SK-N-SH (cell line): ENCODE measurements around the gene TGFBRAP1.

Experiments
- CTCF ChIP-seq: fragments of 200-600 bp; sonication (generic); IDR thresholded peaks from 2 replicates; pipeline ENCODE4 v1.6.1; 2017; ENCODE audit warnings: antibody characterized with exemption, mild to moderate bottlenecking, moderate library complexity
- EP300 ChIP-seq, 2 experiments: IDR thresholded peaks; 2 replicates each; pipeline versions ENCODE4 v1.4.0 to v1.6.1; 2012; ENCODE audit warnings: borderline replicate concordance in 1 of 2, low read depth in 1 of 2, low read length in 1 of 2
- FOXM1 ChIP-seq: IDR thresholded peaks from 2 replicates; pipeline ENCODE4 v1.4.0; 2012; ENCODE audit warnings: low read depth, mild to moderate bottlenecking
- GATA2 ChIP-seq: sonication (generic); formaldehyde crosslinking; IDR thresholded peaks from 2 replicates; pipeline ENCODE4 v1.5.0; 2020; ENCODE audit warnings: mild to moderate bottlenecking, missing genetic modification reagents
- IRF3 ChIP-seq: fragments of 150-350 bp; IDR thresholded peaks from 2 replicates; pipeline ENCODE4 v1.6.1; 2016; ENCODE audit warnings: mild to moderate bottlenecking, low read depth, low read length
- MAX ChIP-seq: IDR thresholded peaks from 2 replicates; pipeline ENCODE4 v1.4.0; 2012; ENCODE audit warnings: low read depth
- MEF2A ChIP-seq: IDR thresholded peaks from 2 replicates; pipeline ENCODE4 v1.4.0; 2012; ENCODE audit warnings: low read depth, borderline replicate concordance
- POLR2AphosphoS5 ChIP-seq: IDR thresholded peaks from 2 replicates; pipeline ENCODE4 v1.6.1; 2012; ENCODE audit warnings: low read depth, low read length
- RFX5 ChIP-seq: IDR thresholded peaks from 2 replicates; pipeline ENCODE4 v1.6.1; 2012; ENCODE audit warnings: mild to moderate bottlenecking, improper control_type of control experiment, low read length
- SMC3 ChIP-seq: IDR thresholded peaks from 2 replicates; pipeline ENCODE4 v1.6.1; 2012; ENCODE audit warnings: low read depth, low read length, improper control_type of control experiment
- TCF12 ChIP-seq: IDR thresholded peaks from 2 replicates; pipeline ENCODE4 v1.4.0; 2012
- ZBTB33 ChIP-seq: IDR thresholded peaks from 2 replicates; pipeline ENCODE4 v1.4.0; 2012; ENCODE audit warnings: low read depth, borderline replicate concordance

GRCh38 chr2:105288133-105288532 lies 41.4 kb downstream of the TGFBRAP1 start:
- TF ChIP-seq TCF12 (no peak), CTCF (no peak), SMC3 (no peak), ZBTB33 (no peak), POLR2AphosphoS5 (no peak), RFX5 (no peak), MAX (no peak), FOXM1 (no peak), IRF3 (no peak), EP300 (IDR thresholded peaks at IDR 0.05; ENCODE audit: borderline replicate concordance in 1 of 2, low read depth in 1 of 2, low read length in 1 of 2) (no peak), MEF2A (no peak), GATA2 (no peak)
